Endothelial cell of umbilical vein (primary cell): ENCODE measurements around the gene AFAP1L2. TPM values are rescaled to one million over a fixed set of nuclear protein-coding genes. Genes with fewer than 3 reads are reported as not detected.

ENCODE experiments used
- BruUV-seq: library from RNA; stranded (reverse); fragments of 400-500 nt; replicated peaks from 2 replicates; lab custom pipeline; 2021; lab: Mats Ljungman, UMichigan
- CTCF ChIA-PET: fragments of 300-600, 350-600 bp; sonication (Branson Sonifier 250); formaldehyde crosslinking; loops from one replicate; lab custom pipeline; 2021; ENCODE audit warnings: antibody characterized with exemption, inconsistent platforms; lab: Charles Lee
- POLR2A ChIA-PET: fragments of 300-600, 350-600 bp; sonication (Branson Sonifier 250); formaldehyde crosslinking; loops from one replicate; lab custom pipeline; 2021; ENCODE audit warnings: antibody characterized with exemption, inconsistent platforms; lab: Charles Lee
- DNase-seq: peaks from one replicate; pipeline ENCODE4 v3.0.0-alpha.2; 2011; ENCODE audit warnings: low read depth, low spot score
- FAIRE-seq: peaks from 2 replicates; lab custom pipeline; 2011; peaks lifted over from hg19 to GRCh38; lab: Jason Lieb, UNC
- H2AFZ ChIP-seq: 2 replicates; pipeline ENCODE4 v1.6.0; 2012; ENCODE audit warnings: low read depth, low read length, control low read depth, inconsistent platforms
- H3K27ac ChIP-seq: 2 replicates; pipeline ENCODE4 v1.5.1; 2011; ENCODE audit warnings: low read depth, mild to moderate bottlenecking, control low read depth, low read length, moderate library complexity; ENCODE audit not compliant: insufficient read depth
- H3K27me3 ChIP-seq, 2 experiments: 2 replicates each; pipeline versions ENCODE4 v1.6.0 to v1.6.1; 2011; ENCODE audit warnings: low read length in 2 of 2, mixed read lengths in 1 of 2; ENCODE audit not compliant: control insufficient read depth in 2 of 2, insufficient read depth in 2 of 2
- H3K36me3 ChIP-seq, 2 experiments: 2 replicates in 1 of 2; 3 replicates in 1 of 2; pipeline ENCODE4 v1.5.1; 2011; ENCODE audit warnings: low read length in 2 of 2, mild to moderate bottlenecking in 1 of 2, moderate library complexity in 1 of 2; ENCODE audit not compliant: control insufficient read depth in 2 of 2, insufficient read depth in 2 of 2; ENCODE audit errors: extremely low read depth in 1 of 2
- H3K4me1 ChIP-seq: 3 replicates; pipeline ENCODE4 v1.5.1; 2011; ENCODE audit warnings: mild to moderate bottlenecking, low read length; ENCODE audit not compliant: control insufficient read depth, insufficient read depth; ENCODE audit errors: extremely low read depth
- H3K4me2 ChIP-seq: 2 replicates; pipeline ENCODE4 v1.6.1; 2011; ENCODE audit warnings: low read length, control low read depth, mixed read lengths; ENCODE audit not compliant: insufficient read depth
- H3K4me3 ChIP-seq, 3 experiments: fragments of 200-600 bp in 1 of 3; sonication (generic), shearing (Covaris generic) in 1 of 3; replicated peaks in 1 of 3; 2 replicates each; pipeline ENCODE4 v1.5.1; 2011 to 2016; ENCODE audit warnings: control low read depth in 3 of 3, low read length in 3 of 3, mild to moderate bottlenecking in 2 of 3, inconsistent platforms in 1 of 3, low read depth in 1 of 3, moderate library complexity in 1 of 3; ENCODE audit not compliant: insufficient read depth in 1 of 3
- H3K79me2 ChIP-seq: 2 replicates; pipeline ENCODE4 v1.6.0; 2012; ENCODE audit warnings: low read length, inconsistent platforms; ENCODE audit not compliant: control insufficient read depth, insufficient read depth
- H3K9ac ChIP-seq: replicated peaks from 2 replicates; pipeline ENCODE3; 2011; ENCODE audit warnings: low read length, control low read depth; ENCODE audit not compliant: insufficient read depth; ENCODE audit errors: extremely low read depth
- H3K9me1 ChIP-seq: replicated peaks from 3 replicates; pipeline ENCODE4 v1.6.0; 2011; ENCODE audit warnings: mild to moderate bottlenecking, low read length; ENCODE audit not compliant: control insufficient read depth, insufficient read depth; ENCODE audit errors: extremely low read depth
- H3K9me3 ChIP-seq: replicated peaks from 2 replicates; pipeline ENCODE4 v1.5.1; 2012; ENCODE audit warnings: low read length, inconsistent platforms; ENCODE audit not compliant: control insufficient read depth, insufficient read depth
- H4K20me1 ChIP-seq: replicated peaks from 2 replicates; pipeline ENCODE3; 2011; ENCODE audit warnings: mild to moderate bottlenecking, low read length; ENCODE audit not compliant: control insufficient read depth, insufficient read depth; ENCODE audit errors: extremely low read depth
- CTCF ChIP-seq, 2 donors: IDR thresholded peaks; 1 replicate in 1 of 2; 2 replicates in 1 of 2; pipeline ENCODE4 v1.5.1; 2011; ENCODE audit warnings: low read length in 2 of 2, mild to moderate bottlenecking in 2 of 2, moderate library complexity in 2 of 2, control low read depth in 1 of 2, inconsistent platforms in 1 of 2, low read depth in 1 of 2; ENCODE audit not compliant: insufficient read depth in 1 of 2; ENCODE audit errors: extremely low read depth in 1 of 2
- EZH2 ChIP-seq: IDR thresholded peaks from 2 replicates; pipeline ENCODE4 v1.6.1; 2012; ENCODE audit warnings: borderline replicate concordance, low read depth, mild to moderate bottlenecking, moderate library complexity, low read length, inconsistent platforms; ENCODE audit not compliant: severe bottlenecking
- FOS ChIP-seq: IDR thresholded peaks from 2 replicates; pipeline ENCODE4 v1.6.1; 2011; ENCODE audit warnings: mild to moderate bottlenecking, low read length, moderate library complexity, borderline replicate concordance; ENCODE audit not compliant: insufficient read depth
- GATA2 ChIP-seq: IDR thresholded peaks from 2 replicates; pipeline ENCODE4 v1.7.0; 2011; ENCODE audit warnings: low read depth, mild to moderate bottlenecking, moderate library complexity, mixed read lengths, low read length; ENCODE audit not compliant: insufficient read length, insufficient read depth
- JUN ChIP-seq: IDR thresholded peaks from 2 replicates; pipeline ENCODE4 v1.6.1; 2011; ENCODE audit warnings: borderline replicate concordance, low read depth; ENCODE audit not compliant: insufficient read length, insufficient read depth
- MYC ChIP-seq: IDR thresholded peaks from one replicate; pipeline ENCODE4 v1.6.1; 2011; ENCODE audit warnings: mild to moderate bottlenecking, low read depth, low read length
- POLR2A ChIP-seq: IDR thresholded peaks from 2 replicates; pipeline ENCODE4 v1.6.1; 2012; ENCODE audit warnings: low read depth, mild to moderate bottlenecking, control low read depth, low read length
- POLR2AphosphoS5 ChIP-seq: IDR thresholded peaks from 2 replicates; pipeline ENCODE4 v1.6.1; 2012; ENCODE audit warnings: low read depth, mild to moderate bottlenecking, control low read depth, low read length, moderate library complexity; ENCODE audit not compliant: insufficient read depth
- dilution Hi-C: fragments of 300-500 bp; cut with MboI; formaldehyde crosslinking; loops from one replicate; pipeline ENCODE4 v1.15.0; 2019; ENCODE audit warnings: low sequenced_read_pairs; ENCODE audit not compliant: extremely low pct_ligation_motif_present
- intact Hi-C: fragments of 100-400 bp; cut with micrococcal nuclease; formaldehyde crosslinking; loops from one replicate; pipeline ENCODE4 v1.10.0; 2022
- polyA plus RNA-seq, 4 experiments: library from polyadenylated mRNA; depleted of rRNA in 3 of 4; stranded (reverse) in 3 of 4; unstranded in 1 of 4; fragments of >200 nt; gene quantifications; 2 replicates each; pipeline versions ENCODE4 v1.2.1 to v1.2.3, GENCODE V29; 2011 to 2012; ENCODE audit warnings: missing spikeins in 1 of 4
- total RNA-seq: library from RNA; stranded (reverse); gene quantifications from 2 replicates; pipeline ENCODE4 v1.2.3, GENCODE V29; 2021
- TF ChIP-seq, protein P1 (sequence below): IDR thresholded peaks from 2 replicates; pipeline ENCODE4 v1.6.1; 2011; ENCODE audit not compliant: insufficient read depth, insufficient read length

AFAP1L2 gene
- total and polyA plus RNA-seq, 2 donors (not counting 3 experiments of a cell fraction or from before 2014, with no cell fraction given), result 0.90 to 4.1 TPM

- CTCF ChIA-PET, result interaction anchor here (0.5 to 2.5 kb wide), 3 partner anchors 38 to 95 kb away, joined by 3 to 13 read pairs (median 3); no protein-coding TSS in a partner anchor
Measured at GRCh38 chr10:114398587-114399331, 5.5 kb downstream of the AFAP1L2 start.

More at GRCh38 chr10:114398587-114399331, 5.5 kb downstream of the AFAP1L2 start:
- Histone ChIP-seq H3K36me3 (no peaks in the 10 kb centered on the region), H4K20me1 (no peaks in the 10 kb centered on the region), H3K9me3 (no peaks in the 10 kb centered on the region), H3K9me1 (no peaks in the 10 kb centered on the region), H3K9ac (no peak overlapping the region), H2AFZ (no peak overlapping the region), H3K4me3 (no peak overlapping the region), H3K4me1 (peaks cover 3% of the 10 kb centered on the region), H3K27ac (no peak overlapping the region), H3K79me2 (no peaks in the 10 kb centered on the region), H3K27me3 (peaks cover 93 to 95% of the 10 kb centered on the region in 2 experiments), H3K4me2 (no peak overlapping the region)
- FAIRE-seq (no peak), DNase-seq (no peak)
- dilution Hi-C loops (no loop called here), intact Hi-C loops (no loop called here)
- TF ChIP-seq JUN (no peak), POLR2AphosphoS5 (no peak), FOS (no peak), GATA2 (no peak), EZH2 (no peak), CTCF (IDR thresholded peaks at IDR 0.05; ENCODE audit: extremely low read depth in 1 of 2, insufficient read depth in 1 of 2, low read depth in 1 of 2, low read length in 2 of 2) (no peak), POLR2A (no peak), MYC (no peak)
- TF ChIP-seq, protein P1, sequence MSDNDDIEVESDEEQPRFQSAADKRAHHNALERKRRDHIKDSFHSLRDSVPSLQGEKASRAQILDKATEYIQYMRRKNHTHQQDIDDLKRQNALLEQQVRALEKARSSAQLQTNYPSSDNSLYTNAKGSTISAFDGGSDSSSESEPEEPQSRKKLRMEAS, result no peak
- no TSS peak for BruUV-seq
- POLR2A ChIA-PET, result no interaction called here
